ENCODE data around the gene PRAMEF33.
"Not testable (repeated sequence)": the region's sequence is repeated elsewhere in the genome, so short reads cannot be mapped to it uniquely, and the experiment has no call there.

Gene PRAMEF33

GRCh38 chr1:13303239-13303638 lies at the start of gene PRAMEF33:
TSS of gene PRAMEF33 (plus strand) at chr1:13303539. CDS start at chr1:13305955, 2,416 bp downstream.
- DNase-seq: not testable (repeated sequence)

GRCh38 chr1:13253898-13254297 lies 49.4 kb upstream of the PRAMEF33 start, which contains the start of gene PRAMEF5:
TSS of gene PRAMEF5 (plus strand) at chr1:13254198. CDS start at chr1:13259269, 5,071 bp downstream.
- not testable (repeated sequence) for DNase-seq

GRCh38 chr1:13265124-13265523 lies 38.2 kb upstream of the PRAMEF33 start:
- not testable (repeated sequence) for DNase-seq

- DNase-seq: not testable (repeated sequence)
These were observed 26.3 kb upstream of the PRAMEF33 start for GRCh38 chr1:13277016-13277415.

GRCh38 chr1:13279617-13280016 lies 23.7 kb upstream of the PRAMEF33 start:
- not testable (repeated sequence) for DNase-seq

- not testable (repeated sequence) for DNase-seq
These were observed 18.3 kb upstream of the PRAMEF33 start, which contains the start of gene PRAMEF8 for GRCh38 chr1:13285037-13285436. TSS of gene PRAMEF8 (minus strand) at chr1:13285137. CDS start at chr1:13284091, 1,046 bp downstream.

- DNase-seq: not testable (repeated sequence)
These were observed 14.3 kb upstream of the PRAMEF33 start for GRCh38 chr1:13289030-13289429.

GRCh38 chr1:13297216-13297931 lies 6.0 kb upstream of the PRAMEF33 start:
- not testable (repeated sequence) for DNase-seq

GRCh38 chr1:13298699-13299098 lies 4.6 kb upstream of the PRAMEF33 start:
- DNase-seq: not testable (repeated sequence)

- DNase-seq: not testable (repeated sequence)
These were observed 1.1 kb upstream of the PRAMEF33 start for GRCh38 chr1:13302197-13302596.

GRCh38 chr1:13315281-13315680 lies 11.9 kb downstream of the PRAMEF33 start, which contains the start of gene PRAMEF15:
TSS of gene PRAMEF15 (plus strand) at chr1:13315581. CDS start at chr1:13318408, 2,827 bp downstream.
- DNase-seq: not testable (repeated sequence)

GRCh38 chr1:13342496-13342895 lies 39.2 kb downstream of the PRAMEF33 start:
- DNase-seq: not testable (repeated sequence)

- not testable (repeated sequence) for DNase-seq
These were observed 43.7 kb downstream of the PRAMEF33 start, which contains the start of gene PRAMEF14 for GRCh38 chr1:13347034-13347433. TSS of gene PRAMEF14 (minus strand) at chr1:13347134. CDS start at chr1:13345314, 1,820 bp downstream.

GRCh38 chr1:13353476-13353875 lies 50.1 kb downstream of the PRAMEF33 start:
- DNase-seq: peak in 1 of 2 donors; percentile 2

- not testable (repeated sequence) for DNase-seq
These were observed 51.1 kb downstream of the PRAMEF33 start for GRCh38 chr1:13354475-13354874.

GRCh38 chr1:13356774-13357173 lies 53.4 kb downstream of the PRAMEF33 start:
- peak; percentile 4 to 26 for DNase-seq

All from stimulated activated CD4-positive, alpha-beta T cell treated with anti-CD3 and anti-CD28 coated beads, Interleukin-2, amount 100 ng/mL, for 24 hours (primary cell).